Activated CD8-positive, alpha-beta memory T cell treated with anti-CD3 and anti-CD28 coated beads for 36 hours (primary cell): ENCODE data around the gene CCDC157. TPM values are rescaled to one million over a fixed set of nuclear protein-coding genes. Genes with fewer than 3 reads are reported as not detected.

Experiments
- CTCF ChIA-PET: fragments of 350-600 bp; sonication (Branson Sonifier 250); formaldehyde crosslinking; loops from one replicate; lab custom pipeline; 2021; ENCODE audit warnings: antibody characterized with exemption; lab: Charles Lee
- POLR2A ChIA-PET: fragments of 350-600 bp; sonication (Branson Sonifier 250); formaldehyde crosslinking; loops from one replicate; lab custom pipeline; 2021; ENCODE audit warnings: antibody characterized with exemption; lab: Charles Lee
- total RNA-seq, 2 experiments: library from RNA; stranded (reverse); gene quantifications; one replicate each; pipeline ENCODE4 v1.2.3, GENCODE V29; 2021

CCDC157 gene
- total RNA-seq, 2 experiments from 2014 or later, result 2.1 to 3.3 TPM

GRCh38 chr22:30413745-30414524 lies 57.1 kb downstream of the CCDC157 start:
- ChIA-PET CTCF (interaction anchor here (0.8 to 1.1 kb wide), 2 partner anchors 10 to 126 kb away, joined by 3 read pairs; no protein-coding TSS in a partner anchor), POLR2A (no interaction called here)

DNA sequence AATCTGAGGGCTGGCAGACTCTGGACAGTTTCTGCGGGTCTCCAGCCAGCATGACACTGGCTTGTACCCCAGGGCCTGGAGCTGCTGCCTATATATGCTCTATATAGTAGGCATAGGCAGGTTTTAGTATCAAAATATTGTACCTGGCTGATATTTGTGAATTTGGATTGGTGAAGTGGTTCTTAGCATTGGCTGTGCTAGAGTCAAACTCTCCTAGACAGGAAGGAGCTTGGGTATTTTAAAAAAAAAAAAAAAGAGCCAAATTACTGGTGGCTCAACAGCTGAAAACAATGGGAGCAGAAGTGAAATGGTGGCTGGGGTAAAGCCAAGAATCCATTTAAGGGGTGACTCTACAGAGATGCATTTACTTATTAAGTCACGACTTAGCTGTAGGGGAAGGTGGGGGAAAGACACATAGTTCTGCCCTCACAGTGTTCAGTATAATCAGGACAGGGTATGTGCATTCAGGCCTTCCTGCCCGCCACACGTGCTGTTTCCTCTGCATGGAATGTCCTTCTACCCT lies 57.8 kb downstream of the CCDC157 start:
- POLR2A ChIA-PET, result no interaction called here
- CTCF ChIA-PET, result interaction anchor here (1.1 kb wide), 1 partner anchor 127 kb away, joined by 3 read pairs; no protein-coding TSS in a partner anchor

DNA sequence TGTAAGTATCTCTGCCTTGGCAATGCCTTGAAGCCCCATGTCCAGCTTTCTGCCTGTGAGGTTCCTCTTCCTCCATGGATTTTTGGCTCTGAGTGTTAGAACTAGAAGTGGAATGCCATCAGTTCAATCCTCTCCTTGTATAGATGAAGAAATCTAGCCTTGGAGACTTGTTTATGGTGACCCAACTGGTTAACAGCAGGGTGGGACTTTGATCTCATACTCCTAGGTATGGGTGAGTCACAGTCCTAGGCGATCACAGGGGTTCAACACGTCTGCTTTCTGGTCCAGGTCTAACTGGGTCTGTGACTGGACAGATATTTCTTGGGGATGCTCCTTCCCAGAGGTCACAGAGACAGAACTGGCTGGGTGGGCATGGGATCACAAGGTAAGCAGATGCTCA lies 59.6 kb downstream of the CCDC157 start:
- CTCF ChIA-PET, result no interaction called here
- POLR2A ChIA-PET, result no interaction called here

- ChIA-PET POLR2A (no interaction called here), CTCF (no interaction called here)
These were observed 60.0 kb downstream of the CCDC157 start for GRCh38 chr22:30416837-30417236.

DNA sequence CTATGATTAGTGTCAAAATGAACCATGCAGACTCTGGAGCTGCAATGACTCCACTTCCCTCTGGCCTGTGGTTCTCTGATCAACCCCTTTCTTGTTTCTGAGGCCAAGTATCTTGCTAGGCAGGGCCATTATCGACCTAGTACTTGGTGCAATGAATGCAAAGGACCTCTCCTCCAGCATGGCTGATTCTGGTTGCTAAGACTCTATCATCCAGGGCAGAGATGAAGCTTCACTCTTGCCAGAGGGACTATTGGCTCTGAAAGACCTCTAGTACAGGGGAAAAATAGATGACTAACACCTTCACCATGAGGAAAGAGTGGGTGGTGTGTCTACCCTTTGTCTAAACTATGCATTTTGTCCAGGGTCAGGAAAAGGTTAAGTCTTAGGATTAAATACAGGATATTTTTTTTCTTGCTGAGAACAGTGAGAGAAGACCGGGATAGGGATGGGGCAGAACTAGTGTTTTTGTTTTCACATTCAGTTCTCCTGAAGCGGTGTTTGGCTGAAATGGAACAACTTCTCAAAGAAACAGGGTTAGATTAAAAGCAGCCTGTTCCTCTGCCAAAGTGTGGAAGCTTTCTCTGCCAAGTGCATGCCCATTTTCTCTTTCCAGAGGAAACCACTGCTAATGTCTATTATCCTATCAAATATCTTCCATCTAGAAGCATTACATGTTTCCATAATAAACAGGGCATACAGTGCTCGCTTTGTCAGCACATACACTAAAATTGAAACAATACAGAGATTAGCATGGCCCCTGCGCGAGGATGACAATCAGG lies 63.7 kb downstream of the CCDC157 start:
- ChIA-PET CTCF (no interaction called here), POLR2A (no interaction called here)

DNA sequence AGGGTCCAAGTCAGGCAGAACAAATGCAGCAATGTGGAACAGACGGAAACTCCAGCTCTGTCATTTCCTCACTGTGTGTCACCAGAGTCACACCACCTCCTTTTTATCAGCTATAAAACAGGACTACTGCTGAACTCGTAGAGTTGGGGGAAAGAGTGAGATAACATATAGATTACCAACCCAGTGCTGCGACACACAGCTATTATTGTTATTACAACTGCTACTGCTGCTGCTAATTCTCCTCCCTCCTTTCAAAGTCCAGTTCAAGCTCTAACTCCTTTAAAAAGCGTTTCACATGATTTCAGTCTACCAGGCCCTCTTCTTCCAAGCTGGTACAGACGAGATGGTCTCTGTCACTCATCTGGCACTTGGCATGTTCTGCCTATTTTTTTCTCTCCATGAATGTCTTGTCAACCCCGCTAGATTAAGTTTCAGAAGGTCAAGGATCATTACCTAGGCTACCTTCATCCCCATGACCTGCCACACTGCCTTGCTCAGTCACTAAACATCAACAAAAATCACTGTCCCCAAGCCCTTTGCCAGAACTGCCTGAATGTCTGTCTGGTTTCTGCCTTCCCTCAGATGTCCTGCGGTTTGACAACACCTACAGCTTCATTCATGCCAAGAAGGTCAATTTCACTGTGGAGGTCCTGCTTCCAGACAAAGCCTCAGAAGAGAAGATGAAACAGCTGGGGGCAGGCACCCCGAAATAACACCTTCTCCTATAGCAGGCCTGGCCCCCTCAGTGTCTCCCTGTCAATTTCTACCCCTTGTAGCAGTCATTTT lies 65.1 kb downstream of the CCDC157 start:
- ChIA-PET POLR2A (interaction anchor here (0.5 to 3.8 kb wide), 4 partner anchors 12 to 832 kb away, joined by 3 to 17 read pairs (median 4); partner anchors contain the start of genes CCDC157, SEC14L2 and SF3A1), CTCF (interaction anchor here (0.8 to 1.6 kb wide), 5 partner anchors 11 to 134 kb away, joined by 3 to 5 read pairs (median 3); partner anchors contain the start of gene RNF215)

DNA sequence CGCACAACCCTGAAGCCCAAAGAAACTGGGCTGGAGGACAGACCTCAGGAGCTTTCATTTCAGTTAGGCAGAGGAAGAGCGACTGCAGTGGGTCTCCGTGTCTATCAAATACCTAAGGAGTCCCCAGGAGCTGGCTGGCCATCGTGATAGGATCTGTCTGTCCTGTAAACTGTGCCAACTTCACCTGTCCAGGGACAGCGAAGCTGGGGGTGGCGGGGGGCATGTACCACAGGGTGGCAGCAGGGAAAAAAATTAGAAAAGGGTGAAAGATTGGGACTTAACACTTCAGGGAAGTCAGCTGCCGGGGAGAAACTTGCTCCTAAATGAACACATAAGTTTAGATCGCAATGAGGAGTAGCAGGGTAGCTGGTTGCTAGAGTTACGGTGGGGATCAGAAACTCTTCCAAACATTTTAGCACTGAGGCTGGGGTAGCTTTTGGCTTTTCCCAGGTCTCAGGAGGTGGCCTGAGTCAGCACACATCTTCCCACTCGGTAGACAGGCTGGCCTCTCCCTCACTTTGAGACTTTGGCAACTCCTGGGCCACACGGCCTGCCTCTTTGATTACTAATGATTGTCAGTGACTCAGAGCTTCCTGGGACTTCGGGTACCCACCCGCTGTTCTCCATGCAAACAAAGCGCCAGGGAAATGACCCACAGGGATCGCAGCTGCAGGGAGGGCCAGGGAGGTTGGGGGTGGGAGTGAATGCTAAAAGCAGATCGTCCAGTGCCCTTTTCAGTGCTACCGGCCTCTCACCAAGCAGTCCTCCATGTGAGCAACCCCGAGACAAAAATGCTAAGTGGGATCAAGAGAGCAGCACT lies 65.9 kb downstream of the CCDC157 start:
- POLR2A ChIA-PET, result interaction anchor here (0.5 to 3.8 kb wide), 10 partner anchors 10 to 833 kb away, joined by 3 to 17 read pairs (median 4); partner anchors contain the start of genes CASTOR1, CCDC157, SEC14L2 and SF3A1
- CTCF ChIA-PET, result interaction anchor here (0.8 to 3.8 kb wide), 7 partner anchors 12 to 156 kb away, joined by 3 to 18 read pairs (median 4); partner anchors contain the start of genes OSM and RNF215

- CTCF ChIA-PET, result interaction anchor here (0.8 to 4.1 kb wide), 9 partner anchors 10 to 157 kb away, joined by 3 to 22 read pairs (median 4); partner anchors contain the start of genes OSM and RNF215
- POLR2A ChIA-PET, result interaction anchor here (0.5 to 3.8 kb wide), 14 partner anchors 11 to 1061 kb away, joined by 3 to 17 read pairs (median 4); partner anchors contain the start of genes CASTOR1, CCDC157, SEC14L2 and SF3A1
These were observed 66.6 kb downstream of the CCDC157 start for GRCh38 chr22:30423301-30423958.

DNA sequence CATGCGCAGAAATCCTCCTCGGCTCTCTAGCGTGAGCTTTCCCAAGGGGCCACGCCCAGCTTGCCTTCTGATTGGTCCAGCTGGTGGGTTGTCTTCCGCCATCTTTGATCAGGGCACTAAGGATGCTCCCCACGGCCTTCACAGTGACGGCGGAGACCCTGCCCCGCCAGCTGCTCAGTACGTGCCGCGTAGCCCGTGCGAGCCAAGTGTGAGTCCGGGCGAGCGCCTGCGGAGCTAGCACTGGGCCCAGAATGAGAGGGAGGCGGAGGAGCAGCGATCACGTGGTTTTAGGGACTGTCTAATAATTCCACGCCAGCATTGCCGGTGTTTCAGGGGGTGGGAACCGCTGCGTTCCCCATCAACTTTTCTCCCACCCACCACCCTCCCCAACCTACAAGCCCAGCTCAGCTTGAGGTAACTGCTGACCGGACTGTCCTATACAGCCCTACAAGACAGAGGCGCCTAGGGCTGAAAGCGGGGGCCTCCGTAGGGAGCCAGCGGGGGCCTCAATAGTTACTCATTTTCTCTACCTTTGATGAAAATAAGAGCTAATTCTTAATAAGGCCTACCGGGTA lies 67.2 kb downstream of the CCDC157 start:
- POLR2A ChIA-PET, result interaction anchor here (0.5 to 3.8 kb wide), 13 partner anchors 13 to 1060 kb away, joined by 3 to 17 read pairs (median 4); partner anchors contain the start of genes CASTOR1, CCDC157, OSM and SEC14L2
- CTCF ChIA-PET, result interaction anchor here (0.9 to 4.1 kb wide), 8 partner anchors 11 to 158 kb away, joined by 3 to 22 read pairs (median 5); partner anchors contain the start of genes CASTOR1, OSM and RNF215

DNA sequence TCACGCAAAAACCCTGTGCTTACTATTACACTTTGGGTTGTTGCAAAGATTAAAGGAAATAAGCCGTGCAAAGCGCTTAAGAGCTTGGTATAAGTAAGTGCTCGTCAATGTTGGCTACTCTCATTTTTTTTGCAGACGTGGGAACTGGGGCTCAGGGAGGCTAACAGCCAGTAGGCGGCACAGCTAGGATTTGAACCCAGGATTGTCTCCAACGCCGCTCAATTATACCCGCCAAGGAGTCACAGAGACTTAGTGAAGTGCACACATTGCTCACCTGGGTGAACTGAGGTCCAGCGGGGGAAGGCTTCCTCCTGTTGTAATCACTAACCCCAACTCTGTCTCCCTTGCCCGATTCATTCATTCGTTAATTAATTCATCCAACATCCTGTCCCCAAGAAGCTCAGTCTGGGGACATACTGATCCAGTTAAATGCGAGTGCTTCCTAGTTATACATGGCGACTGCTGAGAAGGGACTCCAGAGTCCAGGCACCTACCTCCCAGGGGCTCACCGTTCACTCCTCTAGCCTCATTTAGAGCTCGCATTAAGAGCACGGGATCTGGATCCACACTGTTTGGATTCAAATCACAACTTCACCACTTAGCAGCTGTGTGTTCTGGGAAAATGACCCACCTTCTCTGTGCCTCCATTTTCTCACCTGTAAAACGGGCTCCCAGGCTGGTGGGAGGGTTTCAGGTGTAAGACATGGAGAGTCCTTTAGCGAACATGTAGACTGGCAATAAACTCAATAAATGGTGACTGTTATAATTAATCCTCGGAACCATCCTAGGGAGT lies 67.9 kb downstream of the CCDC157 start:
- CTCF ChIA-PET, result interaction anchor here (0.8 to 4.1 kb wide), 10 partner anchors 10 to 159 kb away, joined by 3 to 22 read pairs (median 4); partner anchors contain the start of genes CASTOR1, OSM and RNF215
- POLR2A ChIA-PET, result interaction anchor here (0.6 to 3.8 kb wide), 10 partner anchors 26 to 871 kb away, joined by 3 to 17 read pairs (median 4); partner anchors contain the start of genes CCDC157, OSM, SEC14L2 and SF3A1

GRCh38 chr22:30425327-30425615 lies 68.5 kb downstream of the CCDC157 start:
- ChIA-PET POLR2A (interaction anchor here (0.6 to 3.8 kb wide), 4 partner anchors 29 to 257 kb away, joined by 4 to 17 read pairs (median 6); partner anchors contain the start of gene SEC14L2), CTCF (interaction anchor here (0.8 to 4.1 kb wide), 6 partner anchors 10 to 137 kb away, joined by 3 to 22 read pairs (median 4); partner anchors contain the start of gene CASTOR1)

DNA sequence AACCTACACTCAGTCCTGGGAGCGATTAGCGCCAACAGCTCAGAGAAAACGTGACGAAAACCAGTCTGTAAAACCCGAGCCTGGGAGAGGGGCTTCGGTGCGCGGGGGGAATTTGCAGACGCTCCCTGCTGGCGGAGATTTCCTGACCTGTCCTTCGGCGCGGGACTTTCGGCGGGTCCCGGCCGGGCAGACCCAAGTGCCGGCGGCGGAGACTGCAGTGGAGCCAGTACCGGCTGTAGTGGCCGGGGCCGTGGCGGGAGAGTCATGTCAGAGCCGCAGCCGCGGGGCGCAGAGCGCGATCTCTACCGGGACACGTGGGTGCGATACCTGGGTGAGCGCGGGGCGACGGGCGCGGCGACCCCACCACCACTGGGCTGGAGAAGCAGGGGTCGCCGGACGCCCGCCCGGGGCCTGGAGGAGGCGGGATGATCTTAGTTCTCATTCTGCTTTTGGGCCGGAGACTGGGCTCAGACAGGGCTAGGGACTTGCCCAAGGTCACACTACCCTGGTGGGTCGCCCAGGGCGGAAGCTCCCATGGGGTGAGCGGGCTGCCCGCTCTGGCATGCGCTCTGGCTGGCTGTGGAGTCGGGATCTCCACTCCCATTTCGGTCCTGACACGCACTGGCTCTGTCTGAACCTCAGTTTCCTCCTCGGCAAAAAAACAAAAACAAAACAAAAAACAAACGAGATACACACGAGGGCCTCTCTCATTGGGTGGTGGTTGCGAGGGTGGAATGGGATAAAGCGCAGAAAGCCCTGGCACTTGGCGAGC lies 69.0 kb downstream of the CCDC157 start, which contains the start of gene MTFP1:
TSS of gene MTFP1 (plus strand) at position 153 of the 772 bp plus-strand sequence. CDS start at position 265, 112 bp downstream.
- ChIA-PET POLR2A (interaction anchor here (0.6 to 3.8 kb wide), 7 partner anchors 29 to 257 kb away, joined by 3 to 17 read pairs (median 4); partner anchors contain the start of genes CCDC157, SEC14L2 and SF3A1), CTCF (interaction anchor here (0.8 to 4.1 kb wide), 11 partner anchors 9 to 138 kb away, joined by 3 to 22 read pairs (median 4); no protein-coding TSS in a partner anchor)
